Measurements from ENCODE around the gene LGI4. TPM values are rescaled to one million over a fixed set of nuclear protein-coding genes. Genes with fewer than 3 reads are reported as not detected.

The LGI4 gene
- total RNA-seq, 1 experiment from 2014 or later = 0.32 TPM

GRCh38 chr19:35171730-35172129, 36.9 kb upstream of the LGI4 start (continued):
- no peak for TF ChIP-seq YY1 (IDR thresholded peaks at IDR 0.05; ENCODE audit: extremely low read depth, insufficient replicate concordance, low read depth, low read length)
- no peak for TF ChIP-seq ZFX (IDR thresholded peaks at IDR 0.05)
- no peak for TF ChIP-seq EGR1 (IDR thresholded peaks at IDR 0.05; ENCODE audit: low read depth)
- no peak for TF ChIP-seq CBX3 (IDR thresholded peaks at IDR 0.05; ENCODE audit: low read depth)
- TF ChIP-seq SP1 (IDR thresholded peaks at IDR 0.05; ENCODE audit: low read depth) = no peak
- TF ChIP-seq CTCF (IDR thresholded peaks at IDR 0.05 in 2 of 3, conservative IDR thresholded peaks at IDR 0.05 in 1 of 3; ENCODE audit: borderline replicate concordance in 1 of 3, insufficient read depth in 1 of 3, low read depth in 2 of 3, low read length in 2 of 3) = no peak
- TF ChIP-seq POLR2AphosphoS5 (IDR thresholded peaks at IDR 0.05; ENCODE audit: low read depth, low read length) = no peak
- no peak for TF ChIP-seq POLR2A (IDR thresholded peaks at IDR 0.05; ENCODE audit: borderline replicate concordance, extremely low read depth, insufficient read depth, insufficient read length)
- no peak for TF ChIP-seq EZH2phosphoT487 (IDR thresholded peaks at IDR 0.05; ENCODE audit: borderline replicate concordance)

DNA sequence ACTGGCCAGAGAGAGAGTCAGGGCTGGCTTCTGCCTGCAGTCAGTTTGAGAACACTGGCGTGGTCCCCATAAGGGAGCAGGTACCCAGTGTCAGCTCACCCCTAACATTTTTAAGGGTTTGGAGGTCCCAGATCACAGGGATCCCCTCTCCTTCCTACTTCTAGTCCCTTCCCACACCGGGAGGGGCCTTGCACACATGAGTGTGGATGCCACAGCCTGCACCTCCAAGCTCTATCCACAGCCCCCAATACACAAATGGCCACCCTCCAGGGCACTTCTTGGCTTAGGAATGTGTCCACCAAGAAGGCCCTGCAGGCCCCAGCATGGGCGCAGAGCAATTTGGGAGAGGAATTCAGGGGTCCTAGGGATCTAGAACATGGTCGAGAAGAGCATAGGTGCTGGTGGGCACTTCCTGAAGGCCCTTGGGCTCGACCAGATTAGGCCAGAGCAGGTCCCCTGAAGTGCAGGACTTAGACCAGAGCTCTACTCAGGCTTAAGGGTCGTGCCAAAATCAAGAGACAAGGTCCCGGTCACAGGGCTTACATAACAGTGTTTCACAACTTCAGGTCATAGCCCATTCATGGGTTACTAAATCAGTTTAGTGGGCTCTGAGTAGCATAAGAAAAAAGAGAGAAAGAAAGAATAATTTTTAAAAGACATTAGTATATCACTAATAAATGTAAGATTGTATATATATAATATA, 35.7 kb upstream of the LGI4 start:
- Histone ChIP-seq H3K27ac (ENCODE audit: low read depth, low read length) (no peak overlapping the region), H3K9ac (ENCODE audit: low read length) (no peak overlapping the region), H3K27me3 (ENCODE audit: insufficient read depth, low read length) (no peaks in the 10 kb centered on the region), H3K4me2 (ENCODE audit: low read length) (no peak overlapping the region), H2AFZ (ENCODE audit: low read depth, low read length, poor library complexity, severe bottlenecking) (no peak overlapping the region), H4K20me1 (ENCODE audit: insufficient read depth) (no peaks in the 10 kb centered on the region), H3K4me1 (ENCODE audit: control insufficient read depth in 1 of 2, insufficient read depth in 2 of 2, low read length in 2 of 2) (peaks cover 12 to 44% of the 10 kb centered on the region in 2 experiments; a peak in 3 of 4 replicates), H3K36me3 (ENCODE audit: control insufficient read depth in 1 of 2, insufficient read depth in 2 of 2, low read length in 2 of 2) (peaks cover 0 to 11% of the 10 kb centered on the region in 2 experiments; a peak in 2 of 4 replicates), H3K4me3 (replicated peaks in 1 of 2; ENCODE audit: low read depth in 1 of 2, low read length in 2 of 2) (no peak overlapping the region), H3K9me2 (ENCODE audit: insufficient read depth) (no peaks in the 10 kb centered on the region), H3K79me2 (ENCODE audit: insufficient read depth, low read length) (no peaks in the 10 kb centered on the region), H3K9me3 (ENCODE audit: control insufficient read depth in 1 of 2, insufficient read depth in 1 of 2, low read depth in 1 of 2, low read length in 2 of 2) (no peaks in the 10 kb centered on the region)
- no TSS peak for BruUV-seq (replicated peaks)
- ChIA-PET RAD21 (ENCODE audit: low non-redundant PET in 1 of 2, low total read pairs in 2 of 2, uncharacterized antibody in 2 of 2, unreplicated experiment in 2 of 2) (no interaction called here), POLR2A (interaction anchor here (0.6 kb wide), 1 partner anchor 32 kb away, joined by 8 read pairs; no protein-coding TSS in a partner anchor), CTCF (interaction anchor here (1.6 kb wide), 1 partner anchor 29 kb away, joined by 4 read pairs; no protein-coding TSS in a partner anchor)
- no peak for ATAC-seq
- intact Hi-C loops (cut with micrococcal nuclease) = no loop called here
- TF ChIP-seq POLR2AphosphoS5 (IDR thresholded peaks at IDR 0.05; ENCODE audit: low read depth, low read length) = peak; percentile 57; the same call in 1 of the 2 replicates
- no peak for TF ChIP-seq RAD21 (IDR thresholded peaks at IDR 0.05; ENCODE audit: low read depth)
- no peak for DNase-seq (ENCODE audit: low read depth, low spot score)
